HG02763 (cell line): ENCODE measurements around the gene NT5C2.
A peak's percentile ranks its signal among the peaks of the same experiment; 100 is the strongest.
"Not testable (repeated sequence)": the region's sequence is repeated elsewhere in the genome, so short reads cannot be mapped to it uniquely, and the experiment has no call there.

ENCODE experiments used
- ATAC-seq: cut with Tn5 transposase; IDR thresholded peaks from one replicate; pipeline ENCODE4 v1.9.1; 2021; ENCODE audit warnings: mild to moderate bottlenecking, moderate library complexity; ENCODE audit not compliant: unreplicated experiment

Gene NT5C2

GRCh38 chr10:103203466-103203865 is 10.4 kb upstream of the NT5C2 start:
- ATAC-seq: no peak

GRCh38 chr10:103202319-103202718 is 9.2 kb upstream of the NT5C2 start:
- no peak for ATAC-seq

- ATAC-seq: no peak
These were observed 6.4 kb upstream of the NT5C2 start for GRCh38 chr10:103199488-103199887.

GRCh38 chr10:103198648-103199047 is 5.6 kb upstream of the NT5C2 start:
- ATAC-seq: no peak

GRCh38 chr10:103197903-103198302 is 4.8 kb upstream of the NT5C2 start:
- ATAC-seq: no peak

GRCh38 chr10:103197174-103197573 is 4.1 kb upstream of the NT5C2 start:
- ATAC-seq: no peak

- ATAC-seq: no peak
These were observed 3.4 kb upstream of the NT5C2 start for GRCh38 chr10:103196516-103196915.

GRCh38 chr10:103193820-103194529 is 903 bp upstream of the NT5C2 start:
- no peak for ATAC-seq

GRCh38 chr10:103192451-103193106 is 493 bp downstream of the NT5C2 start:
- ATAC-seq: peak; percentile 41

GRCh38 chr10:103192089-103192450 is 1.0 kb downstream of the NT5C2 start:
- ATAC-seq: no peak

- ATAC-seq: not testable (repeated sequence)
These were observed 1.9 kb downstream of the NT5C2 start for GRCh38 chr10:103191198-103191597.

GRCh38 chr10:103188853-103189252 is 4.2 kb downstream of the NT5C2 start:
- ATAC-seq: no peak

- no peak for ATAC-seq
These were observed 6.9 kb downstream of the NT5C2 start for GRCh38 chr10:103186128-103186527.

GRCh38 chr10:103184615-103185014 is 8.5 kb downstream of the NT5C2 start:
- ATAC-seq: no peak

- not testable (repeated sequence) for ATAC-seq
These were observed 9.1 kb downstream of the NT5C2 start for GRCh38 chr10:103183991-103184451.

GRCh38 chr10:103181244-103181643 is 11.8 kb downstream of the NT5C2 start:
- no peak for ATAC-seq

- ATAC-seq: no peak
These were observed 12.6 kb downstream of the NT5C2 start for GRCh38 chr10:103180491-103180890.

GRCh38 chr10:103177123-103177522 is 15.9 kb downstream of the NT5C2 start:
- ATAC-seq: no peak

GRCh38 chr10:103175580-103176285 is 17.3 kb downstream of the NT5C2 start:
- ATAC-seq: no peak

GRCh38 chr10:103174324-103174723 is 18.7 kb downstream of the NT5C2 start:
- not testable (repeated sequence) for ATAC-seq

- no peak for ATAC-seq
These were observed 21.8 kb downstream of the NT5C2 start for GRCh38 chr10:103171278-103171677.

- ATAC-seq: no peak
These were observed 24.6 kb downstream of the NT5C2 start for GRCh38 chr10:103168438-103168837.
